ENCODE measurements around the gene E4F1. TPM values are rescaled to one million over a fixed set of nuclear protein-coding genes. Genes with fewer than 3 reads are reported as not detected.

E4F1 gene
- total RNA-seq (10 to 100 TPM; 57.4 to 69.4 TPM), polyA plus RNA-seq (ENCODE audit: insufficient read depth, low read depth, low replicate concordance) (20.0 TPM)
- long read RNA-seq, donor 1, partial matches to known transcripts, result 224 of 364 reads
- long read RNA-seq, donor 1, other reads (novel, unspliced or antisense), result 138 of 364 reads
- long read RNA-seq, donor 2, result 0 reads

GRCh38 chr16:2223221-2223941 is at the start of gene E4F1:
Gene E4F1, plus strand, starts transcription at chr16:2223591. Its CDS starts 23 bp downstream, at chr16:2223614.
- Histone ChIP-seq H3K27ac (peak within 1 kb of the TSS; percentile 75 to 84), H3K9me3 (no peaks in the 10 kb centered on the region), H3K4me3 (peak within 1 kb of the TSS; percentile 87 to 90), H3K4me1 (peaks cover 19% of the 10 kb centered on the region), H3K36me3 (ENCODE audit: low read depth, missing control alignments) (no peaks in the 10 kb centered on the region), H3K27me3 (no peaks in the 10 kb centered on the region)
- DNase-seq, result peak; percentile 100
- peak; percentile 28 for TF ChIP-seq POLR2A (IDR thresholded peaks at IDR 0.05)
- TF ChIP-seq CTCF (IDR thresholded peaks at IDR 0.05), result no peak
- intact Hi-C loops (cut with DNase I; ENCODE audit: low total_unique reads), result no loop called here
- 0 to 1% methylated on average over 30 to 82 of the region's 82 CpGs for WGBS, 2 donors

- Histone ChIP-seq H3K4me1 (no peaks in the 10 kb centered on the region), H3K27ac (no peak overlapping the region), H3K4me3 (no peak overlapping the region), H3K27me3 (no peaks in the 10 kb centered on the region), H3K36me3 (ENCODE audit: low read depth, missing control alignments) (no peaks in the 10 kb centered on the region), H3K9me3 (no peaks in the 10 kb centered on the region)
- WGBS, 2 donors, result 90 to 91% methylated on average over 2 to 4 of the region's 4 CpGs
- TF ChIP-seq POLR2A (IDR thresholded peaks at IDR 0.05), result no peak
- no peak for TF ChIP-seq CTCF (IDR thresholded peaks at IDR 0.05)
- intact Hi-C loops (cut with DNase I; ENCODE audit: low total_unique reads), result no loop called here
- no peak for DNase-seq
Observed at GRCh38 chr16:2173916-2174315, 49.5 kb upstream of the E4F1 start.

- no peak for DNase-seq
Observed at GRCh38 chr16:2174396-2175131, 48.8 kb upstream of the E4F1 start.

GRCh38 chr16:2175454-2175853 is 47.9 kb upstream of the E4F1 start:
- H3K36me3 ChIP-seq (ENCODE audit: low read depth, missing control alignments), result no peaks in the 10 kb centered on the region
- H3K9me3 ChIP-seq, result no peaks in the 10 kb centered on the region
- 91% methylated on average over 7 of the region's 10 CpGs; no CpG with 5 or more reads in 1 of the 2 donors for whole genome bisulfite sequencing, 2 donors
- no peaks in the 10 kb centered on the region for H3K27me3 ChIP-seq
- no peak overlapping the region for H3K27ac ChIP-seq
- intact Hi-C loops (cut with DNase I; ENCODE audit: low total_unique reads), result no loop called here
- H3K4me1 ChIP-seq, result no peaks in the 10 kb centered on the region
- H3K4me3 ChIP-seq, result no peak overlapping the region
- TF ChIP-seq CTCF (IDR thresholded peaks at IDR 0.05) (no peak), POLR2A (IDR thresholded peaks at IDR 0.05) (no peak)
- no peak for DNase-seq

More at GRCh38 chr16:2174396-2175131, 48.8 kb upstream of the E4F1 start:
- intact Hi-C loops (cut with DNase I; ENCODE audit: low total_unique reads), result no loop called here
- no peak overlapping the region for H3K27ac ChIP-seq
- no peak overlapping the region for H3K4me3 ChIP-seq
- H3K9me3 ChIP-seq, result no peaks in the 10 kb centered on the region
- WGBS, 2 donors, result 93 to 94% methylated on average over 13 to 21 of the region's 21 CpGs
- H3K36me3 ChIP-seq (ENCODE audit: low read depth, missing control alignments), result no peaks in the 10 kb centered on the region
- H3K4me1 ChIP-seq, result no peaks in the 10 kb centered on the region
- H3K27me3 ChIP-seq, result no peaks in the 10 kb centered on the region
- TF ChIP-seq CTCF (IDR thresholded peaks at IDR 0.05), result no peak
- TF ChIP-seq POLR2A (IDR thresholded peaks at IDR 0.05), result no peak

Measured in testis (tissue), 5 donors.